PC-9 (cell line): ENCODE measurements around the gene PSMG4.

Source experiments
- CTCF ChIP-seq: fragments of 200-600 bp; sonication (generic); conservative IDR thresholded peaks from 2 replicates; pipeline ENCODE4 v1.6.1; 2017; ENCODE audit warnings: mixed run types, antibody characterized with exemption, mild to moderate bottlenecking, moderate library complexity
- EZH2 ChIP-seq: fragments of 200-600 bp; sonication (generic); IDR thresholded peaks from 2 replicates; pipeline ENCODE4 v1.8.0; 2017; ENCODE audit warnings: antibody characterized with exemption, low read depth

- TF ChIP-seq CTCF (no peak), EZH2 (no peak)
These were observed 32.7 kb upstream of the PSMG4 start for GRCh38 chr6:3226042-3226441.
